Lower leg skin (tissue), 4 donors: ENCODE results near the gene OSTN. TPM values are rescaled to one million over a fixed set of nuclear protein-coding genes. Genes with fewer than 3 reads are reported as not detected.

ENCODE experiments used
- DNase-seq, 2 donors: peaks; one replicate each; pipeline ENCODE4 v3.0.0-alpha.2; 2019; ENCODE audit warnings: low spot score in 2 of 2
- H3K4me3 ChIP-seq: fragments of 200-600 bp; sonication (generic); 2 replicates; pipeline ENCODE4 v1.5.1; 2017; ENCODE audit warnings: mild to moderate bottlenecking, low read depth; ENCODE audit not compliant: poor library complexity, severe bottlenecking
- POLR2A ChIP-seq, 2 donors: fragments of 450-650 bp; IDR thresholded peaks; one replicate each; pipeline ENCODE4 v1.6.1; 2016 to 2017; ENCODE audit warnings: antibody characterized with exemption in 2 of 2, mild to moderate bottlenecking in 1 of 2, moderate library complexity in 1 of 2
- WGBS, 2 donors: methylation state at CpG; one replicate each; pipeline ENCODE4 v1.1.5; 2018; 5-methylcytosine and 5-hydroxymethylcytosine counted together
- intact Hi-C: fragments of 100-400 bp; cut with DNase I; formaldehyde crosslinking; loops from one replicate; pipeline ENCODE4 v1.15.0; 2023; ENCODE audit warnings: low total_unique reads
- total RNA-seq, 4 donors: library from RNA; depleted of rRNA; stranded (reverse); fragments of >200 nt; gene quantifications; one replicate each; pipeline ENCODE4 v1.1.0, GENCODE V29; 2016
- TF ChIP-seq, protein P1 (sequence below), 3 donors: fragments of 450-650 bp; IDR thresholded peaks; one replicate each; pipeline ENCODE4 v1.5.1; 2016; ENCODE audit warnings: antibody characterized with exemption in 3 of 3, mild to moderate bottlenecking in 3 of 3, moderate library complexity in 2 of 3

Gene OSTN
- total RNA-seq, 4 donors from 2014 or later, result not detected

DNA sequence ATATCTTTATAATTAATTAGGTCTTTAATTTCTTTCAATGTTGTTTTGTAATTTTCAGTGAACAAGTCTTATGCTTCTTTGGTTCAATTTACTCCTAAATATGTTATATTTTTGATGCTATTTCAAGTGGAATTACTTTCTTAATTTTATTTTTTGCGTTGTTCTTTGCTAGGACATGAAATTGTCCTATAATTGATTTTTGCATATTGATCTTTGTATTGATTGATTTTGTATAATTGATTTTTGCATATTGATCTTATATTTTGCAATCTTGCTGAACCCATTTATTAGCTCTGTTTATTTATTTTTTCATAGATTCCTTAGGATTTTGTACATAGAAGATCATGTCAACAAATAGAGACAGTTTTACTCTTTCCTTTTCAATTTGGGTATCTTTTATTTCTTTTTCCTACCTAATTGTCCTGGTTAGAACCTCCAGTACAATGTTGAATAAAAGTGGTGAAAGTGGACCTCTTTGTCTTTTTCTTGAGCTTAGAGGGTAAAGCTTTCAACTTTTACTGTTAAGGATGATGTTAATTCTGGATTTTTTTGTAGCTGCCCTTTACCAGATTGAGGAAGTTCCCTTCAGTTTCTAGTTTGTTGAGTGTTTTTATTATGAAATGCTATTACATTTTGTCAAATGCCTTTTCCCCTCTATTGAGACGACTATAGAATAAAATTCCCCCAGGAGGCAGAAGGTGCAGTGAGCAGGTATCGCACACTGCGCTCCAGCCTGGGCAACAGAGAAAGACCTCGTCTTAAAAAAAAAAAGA, 93.4 kb downstream of the OSTN start:
- TF ChIP-seq, protein P1, sequence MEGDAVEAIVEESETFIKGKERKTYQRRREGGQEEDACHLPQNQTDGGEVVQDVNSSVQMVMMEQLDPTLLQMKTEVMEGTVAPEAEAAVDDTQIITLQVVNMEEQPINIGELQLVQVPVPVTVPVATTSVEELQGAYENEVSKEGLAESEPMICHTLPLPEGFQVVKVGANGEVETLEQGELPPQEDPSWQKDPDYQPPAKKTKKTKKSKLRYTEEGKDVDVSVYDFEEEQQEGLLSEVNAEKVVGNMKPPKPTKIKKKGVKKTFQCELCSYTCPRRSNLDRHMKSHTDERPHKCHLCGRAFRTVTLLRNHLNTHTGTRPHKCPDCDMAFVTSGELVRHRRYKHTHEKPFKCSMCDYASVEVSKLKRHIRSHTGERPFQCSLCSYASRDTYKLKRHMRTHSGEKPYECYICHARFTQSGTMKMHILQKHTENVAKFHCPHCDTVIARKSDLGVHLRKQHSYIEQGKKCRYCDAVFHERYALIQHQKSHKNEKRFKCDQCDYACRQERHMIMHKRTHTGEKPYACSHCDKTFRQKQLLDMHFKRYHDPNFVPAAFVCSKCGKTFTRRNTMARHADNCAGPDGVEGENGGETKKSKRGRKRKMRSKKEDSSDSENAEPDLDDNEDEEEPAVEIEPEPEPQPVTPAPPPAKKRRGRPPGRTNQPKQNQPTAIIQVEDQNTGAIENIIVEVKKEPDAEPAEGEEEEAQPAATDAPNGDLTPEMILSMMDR (IDR thresholded peaks at IDR 0.05), result no peak
- no peak for TF ChIP-seq POLR2A (IDR thresholded peaks at IDR 0.05)
- 80 to 84% methylated on average over 5 of the region's 5 CpGs for WGBS, 2 donors
- intact Hi-C loops, result no loop called here
- no peak overlapping the region for H3K4me3 ChIP-seq
- DNase-seq, result no peak

DNA sequence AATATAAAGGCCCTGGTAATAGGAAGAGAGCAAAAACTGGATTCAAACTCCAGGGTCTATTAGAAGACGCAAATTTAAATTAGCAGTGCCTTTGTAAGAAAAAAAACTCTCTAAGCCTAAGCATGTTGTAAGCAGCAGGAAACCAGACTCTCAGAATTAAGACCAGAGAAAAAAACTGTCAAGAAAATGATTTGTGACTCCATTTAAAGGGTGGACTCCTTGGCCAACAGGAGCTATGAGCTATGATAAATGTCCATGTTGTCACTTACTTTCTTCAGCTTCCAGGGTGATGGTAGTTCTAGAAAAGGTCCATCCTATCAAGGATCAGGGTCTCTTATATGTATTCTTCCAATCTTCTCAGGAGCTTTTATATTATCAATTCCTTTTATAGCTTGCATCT, 95.2 kb downstream of the OSTN start:
- no peak for TF ChIP-seq POLR2A (IDR thresholded peaks at IDR 0.05)
- TF ChIP-seq, protein P1 (IDR thresholded peaks at IDR 0.05), result no peak
- no peak for DNase-seq
- intact Hi-C loops, result no loop called here
- WGBS, 2 donors, result 91 to 97% methylated on average over 1 of the region's 1 CpG
- no peak overlapping the region for H3K4me3 ChIP-seq

DNA sequence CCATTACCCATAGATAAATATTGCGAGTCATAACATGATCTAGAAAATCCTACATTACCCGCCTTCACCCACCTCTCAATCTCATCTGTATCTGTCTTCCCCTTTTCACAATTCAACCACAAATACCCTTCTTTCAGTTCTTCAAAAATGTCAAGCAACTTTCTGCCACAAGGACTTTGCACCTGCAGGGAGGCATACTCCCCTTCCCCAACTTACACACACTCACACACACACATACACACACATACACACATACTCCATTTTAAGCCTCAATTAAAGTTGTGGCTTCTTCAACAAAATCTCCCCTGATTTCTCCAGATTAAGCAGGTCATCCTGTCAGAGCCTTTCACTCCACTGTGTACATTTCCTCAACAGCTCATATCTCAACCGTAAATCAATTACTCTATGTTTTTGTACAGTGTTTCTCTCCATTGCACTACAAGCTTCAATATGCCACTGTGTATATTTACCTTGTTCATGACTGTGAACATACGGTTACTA, 97.0 kb downstream of the OSTN start:
- intact Hi-C loops, result no loop called here
- DNase-seq, result no peak
- H3K4me3 ChIP-seq, result no peak overlapping the region
- 69 to 70% methylated on average over 4 of the region's 4 CpGs for WGBS, 2 donors
- TF ChIP-seq, protein P1 (IDR thresholded peaks at IDR 0.05), result no peak
- no peak for TF ChIP-seq POLR2A (IDR thresholded peaks at IDR 0.05)

DNA sequence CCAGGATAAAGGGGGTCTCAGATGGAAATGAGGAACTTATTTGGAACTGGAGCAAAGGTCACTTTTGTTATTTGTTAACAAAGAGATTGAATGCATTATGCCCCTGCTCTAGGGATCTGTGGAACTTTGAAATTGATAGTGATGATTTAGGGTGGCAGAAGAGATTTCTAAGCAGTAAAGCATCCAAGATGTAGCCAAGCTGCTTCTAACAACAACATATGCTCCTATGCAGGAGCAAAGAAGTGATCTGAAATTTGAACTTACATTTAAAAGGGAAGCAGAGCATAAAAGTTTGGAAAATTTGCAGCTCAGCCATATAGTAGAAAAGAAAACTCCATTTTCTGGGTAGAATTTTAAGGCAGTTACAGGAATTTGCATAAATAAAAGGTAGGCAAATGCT, 99.8 kb downstream of the OSTN start:
- TF ChIP-seq POLR2A (IDR thresholded peaks at IDR 0.05), result no peak
- TF ChIP-seq, protein P1 (IDR thresholded peaks at IDR 0.05), result no peak

DNA sequence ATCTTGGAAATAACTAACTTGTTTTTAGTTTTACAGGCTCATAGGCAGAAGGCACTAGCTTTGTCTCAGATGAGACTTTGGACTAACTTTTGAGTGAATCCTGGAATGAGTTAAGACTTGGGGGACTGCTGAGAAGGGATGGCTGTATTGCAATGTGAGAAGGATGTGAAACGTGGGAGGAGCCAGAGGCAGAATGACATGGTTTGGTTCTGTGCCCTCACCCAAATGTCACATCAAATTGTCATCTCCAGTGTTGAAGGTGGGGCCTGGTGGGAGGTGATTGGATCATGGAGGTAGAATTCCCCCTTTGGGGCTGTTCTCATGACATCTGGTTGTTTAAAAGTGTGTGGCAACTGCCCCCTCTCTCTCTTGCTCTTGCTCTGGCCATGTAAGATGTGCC, 101.4 kb downstream of the OSTN start:
- no peak overlapping the region for H3K4me3 ChIP-seq
- TF ChIP-seq, protein P1 (IDR thresholded peaks at IDR 0.05), result no peak
- no peak for TF ChIP-seq POLR2A (IDR thresholded peaks at IDR 0.05)
- DNase-seq, result no peak
- intact Hi-C loops, result no loop called here
- WGBS, 2 donors, result 63 to 71% methylated on average over 1 of the region's 1 CpG

More for the DNA sequence above, 99.8 kb downstream of the OSTN start:
- no peak overlapping the region for H3K4me3 ChIP-seq
- intact Hi-C loops, result no loop called here
- DNase-seq, result no peak
